Endothelial cell (in vitro differentiated cells): ENCODE results near the gene RNF4. TPM values are rescaled to one million over a fixed set of nuclear protein-coding genes. Genes with fewer than 3 reads are reported as not detected.

Source experiments
- DNase-seq: peaks from one replicate; pipeline ENCODE4 v3.0.0; 2021; ENCODE audit warnings: low spot score
- H3K27ac Mint-ChIP-seq: one replicate; pipeline ENCODE4 v1.8.0; 2021; ENCODE audit warnings: mixed read lengths, inconsistent platforms; ENCODE audit not compliant: unreplicated experiment
- H3K27me3 Mint-ChIP-seq: one replicate; pipeline ENCODE4 v1.8.0; 2021; ENCODE audit warnings: mild to moderate bottlenecking, moderate library complexity, mixed read lengths, inconsistent platforms; ENCODE audit not compliant: unreplicated experiment
- H3K36me3 Mint-ChIP-seq: one replicate; pipeline ENCODE4 v1.8.0; 2021; ENCODE audit warnings: mild to moderate bottlenecking, low read depth, mixed read lengths, inconsistent platforms; ENCODE audit not compliant: unreplicated experiment
- H3K4me1 Mint-ChIP-seq: one replicate; pipeline ENCODE4 v1.8.0; 2021; ENCODE audit warnings: mild to moderate bottlenecking, mixed read lengths, inconsistent platforms; ENCODE audit not compliant: unreplicated experiment
- H3K4me3 Mint-ChIP-seq: one replicate; pipeline ENCODE4 v1.8.0; 2021; ENCODE audit warnings: mild to moderate bottlenecking, mixed read lengths, inconsistent platforms; ENCODE audit not compliant: unreplicated experiment
- H3K9me3 Mint-ChIP-seq: one replicate; pipeline ENCODE4 v1.8.0; 2021; ENCODE audit warnings: mixed read lengths, inconsistent platforms; ENCODE audit not compliant: unreplicated experiment
- CTCF ChIP-seq: fragments of 200-600 bp; sonication (generic); IDR thresholded peaks from one replicate; pipeline ENCODE4 v1.5.0; 2021; ENCODE audit warnings: antibody characterized with exemption; ENCODE audit not compliant: unreplicated experiment
- total RNA-seq: library from RNA; stranded (reverse); fragmentation: NEBNext Ultra II Directional; extraction: Animal tissue kit (Norgen Biotek cat#: 25700); gene quantifications from one replicate; pipeline ENCODE4 v1.2.1, GENCODE V29; 2021; ENCODE audit not compliant: unreplicated experiment

RNF4 gene
- total RNA-seq, 1 donor from 2014 or later = 65.0 TPM

- H3K36me3 Mint-ChIP-seq = no peaks in the 10 kb centered on the region
- H3K27me3 Mint-ChIP-seq = peaks cover 19% of the 10 kb centered on the region
Measured at GRCh38 chr4:2458546-2459491, 10.1 kb upstream of the RNF4 start.

GRCh38 chr4:2459589-2460349 lies 9.1 kb upstream of the RNF4 start:
- TF ChIP-seq CTCF = no peak
- no peak overlapping the region for H3K27ac Mint-ChIP-seq
- peaks cover 19% of the 10 kb centered on the region for H3K27me3 Mint-ChIP-seq
- no peak overlapping the region for H3K4me3 Mint-ChIP-seq
- no peaks in the 10 kb centered on the region for H3K9me3 Mint-ChIP-seq
- H3K36me3 Mint-ChIP-seq = no peaks in the 10 kb centered on the region
- DNase-seq = no peak
- no peaks in the 10 kb centered on the region for H3K4me1 Mint-ChIP-seq

More at GRCh38 chr4:2458546-2459491, 10.1 kb upstream of the RNF4 start:
- TF ChIP-seq CTCF = no peak
- DNase-seq = no peak
- H3K27ac Mint-ChIP-seq = no peak overlapping the region
- no peak overlapping the region for H3K4me3 Mint-ChIP-seq
- no peaks in the 10 kb centered on the region for H3K4me1 Mint-ChIP-seq
- no peaks in the 10 kb centered on the region for H3K9me3 Mint-ChIP-seq

- Mint-ChIP-seq H3K27me3 (peaks cover 21% of the 10 kb centered on the region), H3K27ac (no peak overlapping the region), H3K36me3 (no peaks in the 10 kb centered on the region), H3K4me3 (peak overlapping the region; percentile 73), H3K9me3 (no peaks in the 10 kb centered on the region), H3K4me1 (no peaks in the 10 kb centered on the region)
- no peak for DNase-seq
- no peak for TF ChIP-seq CTCF
Measured at GRCh38 chr4:2461246-2461960, 7.5 kb upstream of the RNF4 start.

GRCh38 chr4:2462218-2462991 lies 6.5 kb upstream of the RNF4 start:
- Mint-ChIP-seq H3K9me3 (no peaks in the 10 kb centered on the region), H3K36me3 (no peaks in the 10 kb centered on the region), H3K4me3 (peak overlapping the region; percentile 86), H3K27me3 (peaks cover 23% of the 10 kb centered on the region), H3K27ac (no peak overlapping the region), H3K4me1 (no peaks in the 10 kb centered on the region)
- no peak for TF ChIP-seq CTCF
- DNase-seq = peak; percentile 68
